HG02610 (cell line): Measurements from ENCODE around the gene BLACAT1.
"Not testable (repeated sequence)": the region's sequence is repeated elsewhere in the genome, so short reads cannot be mapped to it uniquely, and the experiment has no call there.

Source experiments
- ATAC-seq: cut with Tn5 transposase; IDR thresholded peaks from one replicate; pipeline ENCODE4 v1.9.1; 2021; ENCODE audit warnings: mild to moderate bottlenecking, moderate library complexity; ENCODE audit not compliant: unreplicated experiment

The BLACAT1 gene

DNA sequence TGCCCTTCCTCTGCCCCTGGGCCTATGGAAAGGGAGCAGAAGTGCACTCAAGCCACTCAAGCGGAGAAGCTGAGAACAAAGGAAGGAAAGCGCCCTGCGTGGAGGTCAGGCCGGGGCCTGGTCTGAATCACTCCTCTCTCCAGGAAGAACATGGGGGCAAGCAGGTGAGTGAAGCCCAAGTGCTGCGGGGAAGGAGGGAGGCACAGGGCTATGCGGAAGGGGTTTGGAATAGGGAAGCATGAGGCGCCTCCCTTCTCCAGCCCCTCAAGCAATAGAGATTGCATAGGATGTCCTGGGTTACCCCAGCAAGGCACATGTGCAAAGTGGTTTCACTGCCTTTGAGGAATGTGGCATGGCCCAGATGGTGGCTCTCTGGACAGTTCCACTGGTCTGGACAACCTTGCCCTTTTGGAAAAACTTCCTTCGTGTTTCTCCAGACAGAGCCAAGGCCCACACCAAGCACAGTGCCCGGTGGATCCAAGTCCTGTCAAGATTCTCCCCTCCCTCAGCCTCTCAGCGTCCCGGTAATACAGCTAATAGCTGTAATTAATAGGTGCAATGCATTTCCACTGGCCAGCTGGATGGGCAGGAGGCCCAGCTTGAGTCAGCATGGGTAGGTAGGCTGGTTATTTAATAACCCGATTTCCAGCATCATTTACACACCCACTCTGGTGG lies 13.7 kb downstream of the BLACAT1 start:
- no peak for ATAC-seq

DNA sequence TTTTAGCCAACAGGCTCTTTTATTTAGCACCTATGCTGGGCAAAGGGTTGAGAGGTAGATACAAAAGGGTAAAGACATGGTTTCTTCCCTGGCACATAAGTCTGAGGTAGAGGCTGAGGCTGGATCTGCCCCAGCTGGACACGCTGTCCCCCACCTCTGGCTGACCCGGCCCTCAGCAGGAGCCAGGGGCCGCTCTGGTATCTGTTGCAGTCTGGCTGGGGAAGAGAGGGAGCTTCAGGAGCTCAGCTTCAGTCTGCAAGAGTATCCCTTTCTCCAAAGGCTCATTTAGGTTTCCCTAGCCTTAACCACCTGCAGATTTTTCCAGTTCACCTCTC lies 14.2 kb downstream of the BLACAT1 start:
- no peak for ATAC-seq

DNA sequence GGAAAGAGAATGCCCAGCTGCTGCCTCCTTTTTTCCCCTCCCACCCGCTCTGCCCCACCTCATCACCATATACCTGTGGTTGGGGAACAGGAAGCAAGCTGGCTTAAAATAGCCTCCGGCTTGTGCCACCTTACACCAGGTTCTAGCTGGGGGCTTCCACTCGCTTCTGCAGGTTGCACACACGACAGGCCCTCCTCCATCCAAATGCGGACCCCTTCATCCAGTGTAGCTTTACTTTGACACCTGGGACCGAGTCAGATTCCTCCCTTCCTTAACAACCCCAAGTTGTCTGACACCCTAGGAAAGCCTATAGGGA lies 14.6 kb downstream of the BLACAT1 start:
- ATAC-seq: no peak

DNA sequence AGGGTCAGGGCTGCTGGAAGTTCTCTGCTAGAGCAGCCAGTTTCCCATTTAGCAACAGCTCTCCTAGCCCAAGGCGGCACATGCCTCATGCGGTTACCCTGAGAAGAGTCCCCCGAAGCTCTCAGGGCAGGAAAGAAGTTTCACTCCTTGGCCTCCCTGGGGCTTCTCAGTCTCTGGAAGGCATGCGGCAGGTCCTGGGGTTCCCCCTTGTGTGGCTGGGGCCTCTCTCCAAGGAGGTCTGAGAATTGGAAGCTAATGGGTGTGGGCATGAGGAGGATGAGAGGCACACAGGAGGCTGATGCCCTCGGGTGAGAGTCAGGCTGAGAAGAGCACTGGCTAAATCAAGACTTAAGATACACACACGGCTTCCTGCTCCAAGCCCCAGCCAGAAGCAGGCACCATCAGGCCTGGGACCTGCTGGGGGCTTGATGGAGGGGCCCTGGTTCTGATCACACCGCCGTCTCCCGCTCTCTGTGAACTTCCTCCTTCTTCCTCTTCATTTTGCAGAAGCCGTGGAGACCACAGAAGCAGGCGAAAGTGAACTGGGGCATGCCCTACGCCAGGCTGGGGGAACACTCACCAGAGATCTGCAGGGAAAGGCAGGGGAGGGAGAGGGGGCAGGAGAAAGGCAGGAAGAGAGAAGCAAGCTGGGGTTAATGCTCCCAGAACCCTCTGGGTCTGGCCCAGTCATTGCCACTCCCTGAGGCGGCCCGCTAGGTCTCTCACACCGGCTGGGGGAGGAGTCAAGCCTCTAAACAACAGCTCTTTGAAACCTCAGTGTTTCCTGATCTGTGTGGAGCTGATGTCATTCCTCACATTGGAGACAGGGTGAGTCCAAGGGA lies 15.1 kb downstream of the BLACAT1 start:
- peak; percentile 71 for ATAC-seq

DNA sequence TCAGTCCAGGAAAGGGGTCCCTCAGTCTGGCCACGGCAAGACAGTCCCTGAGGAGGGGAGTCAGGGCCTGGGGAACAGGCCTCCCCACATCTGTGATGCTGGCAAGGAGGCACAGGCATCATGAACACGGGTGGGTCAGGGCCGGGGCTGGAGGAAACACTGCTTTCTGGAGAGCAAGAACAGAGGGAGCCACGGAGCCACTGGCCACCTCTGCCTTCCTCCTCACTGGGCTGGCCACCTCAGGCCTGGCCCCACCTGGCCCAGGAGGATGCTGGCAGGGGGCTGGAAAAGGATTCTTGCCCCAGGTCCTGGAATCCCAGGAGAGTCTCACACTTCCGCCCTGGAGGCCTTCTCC lies 15.7 kb downstream of the BLACAT1 start:
- no peak for ATAC-seq

DNA sequence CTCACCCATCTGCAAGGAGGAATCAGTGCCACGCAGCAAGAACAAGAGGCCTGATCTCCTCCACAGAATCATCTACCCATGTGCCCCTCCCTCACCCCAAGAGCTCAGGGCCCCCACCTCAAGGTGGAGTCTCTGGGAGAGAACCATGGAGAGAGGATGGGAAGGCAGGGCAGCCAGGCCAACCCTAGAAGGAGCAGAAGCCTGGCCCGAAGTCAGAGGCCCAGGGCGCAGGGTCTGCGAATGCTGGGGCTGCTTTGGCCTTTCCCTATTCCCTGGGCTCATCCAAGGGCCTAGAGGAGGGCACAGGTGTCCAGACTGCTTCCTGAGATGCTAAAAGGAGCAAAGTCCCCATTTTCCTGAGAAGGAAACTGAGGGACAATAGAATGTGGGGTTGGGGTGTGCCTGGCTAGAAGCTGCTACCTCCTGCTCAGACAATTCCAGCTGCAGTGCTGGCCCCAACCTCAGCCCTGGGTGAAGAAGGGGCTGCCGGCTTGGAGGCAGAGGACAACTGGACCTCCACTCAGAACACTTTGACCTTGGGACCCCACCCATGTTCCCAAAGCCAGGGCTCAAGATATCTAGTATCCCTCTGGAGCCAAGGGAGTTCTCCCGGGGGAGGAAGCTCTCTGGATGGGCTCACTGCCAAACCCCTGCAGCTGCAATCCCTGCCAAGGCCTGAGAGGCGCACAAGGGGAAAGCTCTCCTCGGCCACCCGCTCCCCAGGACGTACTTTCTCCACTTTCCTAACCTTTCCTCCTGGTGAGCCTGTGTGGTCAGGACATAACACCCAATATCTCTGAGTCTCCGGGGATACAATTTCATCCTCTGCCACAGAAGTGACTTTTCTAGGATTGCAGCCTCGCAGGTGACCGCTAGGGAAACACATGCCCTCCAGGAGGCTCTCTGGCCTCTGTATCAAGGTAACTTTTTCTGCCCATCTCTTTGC lies 17.4 kb downstream of the BLACAT1 start:
- ATAC-seq: no peak

DNA sequence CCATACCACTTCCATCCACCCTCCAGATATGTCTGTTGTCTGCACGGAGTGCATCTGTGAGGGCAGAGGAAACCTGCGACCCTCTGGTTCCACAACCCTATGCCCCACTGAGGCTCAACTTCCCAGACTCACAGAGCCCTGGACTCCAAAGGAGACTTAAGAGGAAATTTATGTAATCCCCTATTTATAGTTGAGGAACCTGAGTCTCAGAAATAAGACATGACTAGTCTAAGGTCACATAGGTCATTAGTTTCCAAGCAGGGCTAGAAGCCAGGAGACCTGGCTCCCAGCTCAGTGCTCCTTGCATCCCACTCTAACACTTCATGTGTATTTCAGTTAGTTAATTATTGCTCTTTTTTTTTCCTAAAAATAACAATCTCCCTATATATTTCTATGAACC lies 18.3 kb downstream of the BLACAT1 start:
- no peak for ATAC-seq

DNA sequence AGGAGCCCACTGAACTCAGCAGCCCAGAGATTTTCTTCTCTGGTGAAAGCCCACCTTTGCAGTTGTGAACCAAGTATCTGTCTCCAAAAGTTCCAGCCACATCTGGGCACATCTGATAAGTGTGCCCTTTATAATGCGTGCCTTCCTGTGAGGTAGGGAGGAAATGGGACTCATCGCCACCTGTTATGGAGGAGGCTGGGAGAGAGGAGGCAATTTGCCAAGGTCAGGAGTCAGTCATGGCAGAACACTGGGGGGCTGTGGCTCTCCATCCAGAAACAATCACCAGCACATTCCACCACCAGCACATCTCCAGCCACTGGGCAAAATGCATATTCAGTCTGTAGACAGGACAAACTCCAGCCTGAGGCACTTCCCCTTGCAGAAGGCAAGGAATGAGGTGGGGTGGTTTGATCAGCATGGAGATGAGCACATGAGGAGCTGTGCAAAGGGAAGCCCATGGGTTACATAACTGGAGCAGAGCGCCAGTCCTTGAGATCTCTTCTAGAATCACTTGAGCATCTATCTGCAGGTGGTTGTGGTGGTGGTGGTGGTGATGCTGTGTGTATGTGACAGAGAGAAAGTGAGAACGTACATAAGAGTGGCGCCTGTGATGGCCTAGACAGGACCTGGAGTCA lies 19.0 kb downstream of the BLACAT1 start:
- ATAC-seq: no peak

DNA sequence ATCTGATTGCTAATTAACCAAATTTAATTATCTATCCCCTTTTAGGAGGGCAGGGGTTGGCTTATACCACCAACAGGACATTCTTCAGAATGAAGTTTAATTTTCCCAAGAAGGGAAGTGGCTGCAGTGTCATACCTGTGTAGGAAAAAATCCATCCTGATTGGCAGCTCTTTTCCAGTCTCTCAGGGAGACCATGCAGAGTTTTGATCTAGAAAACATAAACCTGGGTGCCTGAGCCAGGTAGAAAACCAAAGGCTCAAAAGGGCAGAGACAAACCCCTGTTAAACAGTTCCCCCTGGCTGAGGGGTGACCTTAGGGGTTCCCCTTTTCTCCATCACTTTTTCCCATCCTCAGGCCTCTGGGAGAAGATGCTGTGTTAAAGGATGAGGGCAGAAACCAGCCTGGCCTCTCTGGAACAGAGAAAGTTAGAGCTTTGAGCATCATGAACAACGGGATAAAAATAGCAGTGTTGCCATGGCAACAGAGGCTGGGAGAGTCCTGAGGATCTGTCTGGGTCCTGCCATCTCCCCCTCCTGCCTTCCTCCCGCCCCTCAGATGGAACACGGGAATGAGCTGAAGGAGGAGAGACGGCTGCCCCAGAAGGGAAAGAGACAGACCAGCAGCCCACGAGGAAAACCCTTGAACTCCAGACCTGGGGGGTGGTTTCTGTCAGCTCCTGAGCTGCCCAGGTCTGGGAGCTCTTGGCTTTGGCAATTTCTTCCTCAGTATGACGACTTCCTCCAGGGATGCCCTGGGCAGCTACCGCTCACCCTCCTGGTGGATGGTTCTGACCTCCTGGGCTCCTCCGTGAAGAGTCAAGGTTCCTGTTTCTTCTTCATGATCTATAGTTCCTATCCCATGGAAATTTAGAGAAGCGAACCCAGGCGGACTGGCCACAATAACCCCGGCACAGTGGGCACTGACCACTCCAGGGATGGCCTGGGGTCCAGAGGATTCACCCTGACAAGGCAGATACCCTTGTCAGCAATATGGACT lies 20.0 kb downstream of the BLACAT1 start:
- ATAC-seq: no peak

DNA sequence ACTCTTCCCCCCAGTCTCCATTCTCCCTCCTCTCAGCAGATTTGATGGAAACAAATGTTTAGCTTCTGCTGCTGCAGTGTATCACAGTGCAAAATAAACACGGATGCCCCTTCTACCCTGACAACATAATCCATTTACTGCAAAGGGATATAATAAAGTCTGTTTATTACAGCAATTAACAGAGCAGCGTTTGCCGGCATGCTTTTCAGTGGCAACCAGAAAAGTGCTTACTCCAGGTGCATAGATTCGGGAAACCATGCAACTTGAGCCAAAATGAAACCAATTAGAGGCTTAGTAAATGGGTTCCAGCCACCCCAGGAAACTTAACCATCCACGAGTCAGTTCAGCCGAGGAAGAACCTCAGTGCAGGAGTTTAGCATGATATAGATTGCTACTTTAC lies 21.1 kb downstream of the BLACAT1 start:
- ATAC-seq: no peak

DNA sequence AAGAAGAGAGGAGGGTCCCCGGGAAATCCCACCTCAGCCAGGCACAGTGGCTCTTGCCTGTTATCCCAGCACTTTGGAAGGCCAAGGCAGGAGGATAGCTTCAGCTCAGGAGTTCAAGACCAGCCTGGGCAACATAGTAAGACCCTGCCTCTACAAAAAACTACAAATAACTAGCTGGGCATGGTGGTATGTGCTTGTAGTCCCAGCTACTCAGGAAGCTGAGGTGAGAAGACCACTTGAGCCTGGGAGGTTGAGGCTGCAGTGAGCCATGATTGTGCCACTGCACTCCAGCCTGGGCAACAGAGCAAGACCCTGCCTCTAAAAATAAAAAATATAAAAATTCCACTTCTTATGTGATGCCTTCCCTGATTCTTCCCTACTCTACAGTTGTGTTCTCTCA lies 23.2 kb downstream of the BLACAT1 start:
- ATAC-seq: not testable (repeated sequence)

DNA sequence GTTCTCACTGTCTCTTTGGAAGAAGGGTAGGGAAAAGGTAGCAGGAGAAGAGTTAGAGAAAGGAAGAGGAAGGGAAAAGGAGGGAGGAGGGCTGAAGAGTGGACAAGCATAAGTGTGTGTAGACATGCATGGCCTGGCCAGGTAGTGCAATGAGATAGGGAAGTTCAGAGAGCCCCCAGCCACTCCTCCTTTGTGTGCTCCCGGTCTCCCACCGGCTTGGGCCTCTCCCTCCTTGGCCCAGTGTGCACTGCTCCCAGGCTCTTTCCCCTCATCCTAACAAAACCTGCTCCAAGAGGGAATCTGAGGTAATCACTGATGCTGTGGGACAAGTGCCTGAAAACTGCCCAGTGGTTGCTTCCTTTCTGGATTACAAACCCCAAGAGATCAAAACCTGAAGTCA lies 23.7 kb downstream of the BLACAT1 start:
- no peak for ATAC-seq

DNA sequence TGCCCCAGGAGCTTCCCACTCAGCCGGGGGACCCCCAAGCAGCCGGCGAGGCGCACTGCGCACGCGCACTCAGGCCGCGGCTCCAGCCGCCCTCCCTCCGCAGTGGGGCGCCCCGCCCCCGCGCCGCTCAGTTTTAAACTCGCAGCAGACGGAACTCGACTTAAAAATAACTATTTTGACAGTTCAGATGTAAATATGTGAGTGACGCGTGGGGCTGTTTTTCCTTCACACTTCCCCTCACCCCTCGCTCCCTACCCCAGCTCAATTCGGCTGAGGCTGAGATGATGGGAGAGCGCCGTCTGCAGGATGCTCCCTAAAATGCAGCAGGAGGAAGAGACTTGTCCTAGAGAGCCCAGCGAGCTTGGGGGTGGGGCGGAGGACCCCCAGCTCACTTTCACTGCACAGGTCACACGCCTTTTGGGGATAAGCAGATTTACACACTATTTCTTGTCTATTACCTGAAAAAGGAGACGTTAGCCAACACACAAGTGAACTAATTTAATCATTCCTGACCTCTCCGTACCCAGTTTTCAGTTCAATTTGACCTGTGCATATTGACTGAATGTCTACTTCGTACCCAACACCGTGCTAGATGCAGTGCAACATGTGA lies 25.0 kb downstream of the BLACAT1 start:
- no peak for ATAC-seq

DNA sequence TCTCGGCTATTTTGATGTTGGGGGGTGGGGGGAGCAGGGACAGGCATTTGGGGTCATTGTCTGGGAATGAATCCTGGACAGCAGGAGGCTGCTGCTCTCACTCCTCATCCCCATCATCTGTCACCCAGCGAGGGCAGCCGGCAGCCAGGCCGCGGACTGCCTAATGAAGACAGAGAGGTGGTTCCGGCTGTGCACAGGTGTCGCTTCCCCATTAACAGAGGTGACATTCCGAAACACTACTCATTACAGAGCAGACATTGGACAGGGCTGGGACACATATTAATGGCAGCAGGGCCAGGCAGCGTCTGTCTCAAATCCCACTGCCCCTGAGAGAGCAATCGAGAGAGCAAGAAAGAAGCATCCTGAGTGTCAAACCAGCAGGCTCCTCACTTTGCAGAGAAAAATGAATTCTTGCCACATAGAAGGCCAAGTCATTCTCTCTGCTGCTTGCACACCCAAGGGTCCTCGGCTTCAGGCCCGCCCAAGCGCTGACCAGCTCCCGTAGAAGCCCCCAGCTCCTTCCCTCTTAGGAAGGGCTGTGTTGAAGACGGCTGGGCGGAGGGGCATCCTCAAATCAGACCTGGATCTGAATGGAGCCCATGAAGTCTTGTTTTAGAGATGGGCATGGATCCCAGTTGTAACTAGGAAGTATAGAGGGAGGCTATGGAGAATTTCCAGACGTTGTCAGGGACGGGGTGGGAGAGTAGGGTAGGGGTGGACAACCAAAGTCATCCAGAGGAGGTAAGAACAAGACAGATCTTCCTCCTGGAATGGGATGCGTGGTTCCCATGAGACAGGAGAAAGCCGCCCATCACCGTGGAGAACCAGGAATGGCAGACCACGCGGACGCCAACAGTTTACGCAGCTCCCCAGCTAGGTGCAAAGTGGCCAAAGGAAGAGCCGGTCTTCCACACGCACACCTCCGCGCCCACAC lies 25.8 kb downstream of the BLACAT1 start:
- ATAC-seq: no peak

DNA sequence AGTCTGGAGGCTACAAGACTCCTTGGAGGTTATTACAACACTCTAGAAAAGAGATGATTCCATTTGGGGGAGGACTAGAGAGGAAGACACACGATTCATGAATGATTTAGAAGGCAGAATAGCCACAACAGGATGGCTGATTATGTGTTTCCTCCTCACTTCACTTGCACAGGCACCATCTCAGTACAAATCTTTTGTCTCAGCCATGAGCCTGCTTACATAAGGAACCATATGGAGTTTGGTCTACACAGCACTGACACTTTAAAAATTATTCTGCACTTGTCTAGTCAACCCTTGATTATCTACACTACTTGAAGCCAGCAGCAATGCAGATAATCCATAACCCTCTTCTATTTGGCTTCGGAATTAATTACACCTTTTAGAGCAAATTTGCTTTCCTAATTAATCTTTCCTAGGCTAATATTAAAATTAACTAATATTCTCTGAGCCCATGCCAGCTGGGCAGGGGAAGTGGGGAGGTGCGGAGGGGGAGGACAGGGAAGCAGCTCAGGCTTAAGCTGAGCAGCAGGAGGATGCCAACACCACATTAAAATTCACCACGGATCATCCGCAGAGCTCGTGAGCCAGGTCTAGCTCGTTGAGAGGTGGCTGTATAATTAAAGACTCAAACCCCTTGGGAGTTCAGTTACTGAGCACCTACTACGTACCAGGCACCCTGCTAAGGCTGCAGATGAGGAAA lies 30.8 kb downstream of the BLACAT1 start:
- no peak for ATAC-seq

DNA sequence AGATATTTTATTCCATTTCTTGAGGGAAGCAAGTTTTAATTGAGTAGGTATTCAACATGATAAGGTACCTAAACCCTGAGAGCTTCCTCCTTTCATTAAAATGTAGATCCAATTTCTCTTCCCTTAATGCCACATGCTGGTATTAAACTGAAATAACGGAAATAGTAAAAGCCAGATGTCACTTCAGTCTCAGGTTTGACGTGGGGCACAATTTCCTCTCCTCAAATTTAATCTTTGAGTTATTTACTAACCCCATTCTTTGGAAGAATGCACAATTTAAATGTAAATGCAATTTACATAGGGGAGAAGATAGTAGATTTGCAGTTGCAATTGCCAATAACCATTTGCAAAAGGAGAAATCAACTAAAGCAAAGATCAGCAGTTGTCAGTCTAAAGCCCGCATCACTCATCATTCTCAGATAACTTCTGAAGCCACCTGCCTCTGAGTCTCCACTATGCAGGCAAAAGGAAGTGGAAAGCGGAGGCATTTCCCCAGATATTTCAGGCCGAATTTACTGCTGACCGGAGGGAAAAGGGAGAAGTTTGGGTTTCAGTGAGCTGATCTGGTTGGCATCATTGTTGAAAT lies 31.9 kb downstream of the BLACAT1 start:
- no peak for ATAC-seq

DNA sequence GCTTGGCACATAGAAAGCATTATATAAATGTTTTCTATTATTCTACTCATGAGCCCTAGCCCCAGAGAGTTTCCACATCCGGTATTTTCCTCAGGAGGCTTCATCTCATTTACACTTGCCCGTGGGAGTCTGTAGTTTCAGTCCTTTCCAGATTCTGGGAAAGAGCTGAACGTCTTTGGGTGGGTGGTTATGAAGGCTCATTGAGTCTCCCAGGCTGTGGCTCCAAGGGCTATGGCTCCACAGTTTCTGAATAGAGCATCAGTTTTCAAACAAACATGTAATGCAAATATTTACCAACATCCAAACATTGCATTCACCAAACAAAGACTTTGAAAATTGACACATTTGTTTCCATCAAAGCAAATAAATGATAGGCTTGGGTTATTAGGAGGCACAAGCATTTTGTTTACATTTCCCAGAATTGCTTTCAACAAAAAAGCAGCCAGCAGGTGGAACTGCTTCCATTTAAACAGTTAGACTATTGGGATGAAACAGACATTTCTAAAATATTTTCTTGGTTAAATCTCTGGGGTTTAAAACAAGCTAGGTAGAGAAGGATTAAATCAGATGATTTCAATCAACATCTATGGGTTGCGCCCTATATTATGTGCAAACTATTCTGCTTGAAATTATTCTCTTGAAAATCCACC lies 32.7 kb downstream of the BLACAT1 start:
- ATAC-seq: no peak
